GM21529 (cell line): Measurements from ENCODE around the gene ZDHHC9.

ENCODE experiments used
- ATAC-seq: cut with Tn5 transposase; IDR thresholded peaks from one replicate; pipeline ENCODE4 v1.9.1; 2021; ENCODE audit not compliant: unreplicated experiment

The ZDHHC9 gene

GRCh38 chrX:129768586-129769466 lies 74.9 kb downstream of the ZDHHC9 start:
- ATAC-seq: no peak

- ATAC-seq: no peak
These were observed 75.5 kb downstream of the ZDHHC9 start for GRCh38 chrX:129768186-129768585.

DNA sequence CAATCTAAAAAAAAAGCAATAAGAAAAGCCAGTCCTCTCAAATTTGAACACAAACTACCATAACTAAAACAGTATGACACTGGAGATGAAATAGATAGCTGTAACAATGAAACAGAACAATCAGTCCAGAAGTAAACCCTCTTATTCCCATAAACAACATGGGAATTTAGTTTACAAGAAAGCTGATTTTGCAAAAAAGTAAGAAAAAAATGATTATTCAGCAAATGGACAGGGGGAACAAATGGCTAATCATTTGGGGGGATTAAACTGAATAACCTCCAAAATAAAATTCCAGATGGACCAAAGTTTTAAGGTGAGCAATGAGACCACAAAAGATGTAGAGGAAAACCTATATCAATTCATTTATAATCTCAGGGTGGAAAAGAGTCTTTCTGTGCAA lies 80.0 kb downstream of the ZDHHC9 start:
- ATAC-seq: no peak

DNA sequence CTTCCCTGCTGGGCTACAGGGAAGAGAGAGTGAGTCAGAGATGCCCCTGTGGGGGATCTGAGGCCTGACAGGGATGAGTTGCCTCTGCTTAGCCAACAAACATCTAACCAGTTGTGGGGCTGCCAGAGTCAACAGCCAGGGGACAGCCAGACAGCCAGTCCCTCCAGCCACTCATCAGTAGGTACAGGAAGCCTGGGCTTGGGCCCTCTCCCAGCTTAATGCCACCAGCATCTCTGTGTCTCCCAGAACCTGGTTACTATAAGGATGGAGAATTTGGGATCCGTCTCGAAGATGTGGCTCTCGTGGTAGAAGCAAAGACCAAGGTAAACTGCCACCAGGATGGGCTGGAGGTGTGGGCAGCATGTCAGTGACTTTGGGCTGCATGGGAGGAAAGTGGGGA lies 81.2 kb downstream of the ZDHHC9 start:
- ATAC-seq: no peak

DNA sequence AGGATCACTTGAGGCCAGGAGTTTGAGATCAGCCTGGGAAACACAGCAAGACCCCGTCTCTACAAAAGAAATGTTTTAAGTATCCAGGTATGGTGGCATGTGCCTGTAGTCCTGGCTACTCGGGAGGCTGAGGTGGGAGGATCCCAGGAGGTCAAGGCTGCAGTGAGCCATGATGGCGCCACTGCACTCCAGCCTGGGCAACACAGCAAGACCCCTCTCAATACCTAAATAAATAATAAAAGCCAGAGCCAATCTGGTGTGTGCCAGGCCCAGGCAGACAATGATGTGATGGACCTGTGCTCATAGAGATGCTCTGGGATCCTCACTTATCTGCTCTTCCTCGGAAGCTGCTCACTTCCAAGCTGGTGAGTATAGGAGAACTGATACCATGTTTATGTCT lies 82.1 kb downstream of the ZDHHC9 start:
- ATAC-seq: no peak

GRCh38 chrX:129760981-129761380 lies 82.7 kb downstream of the ZDHHC9 start:
- no peak for ATAC-seq

- ATAC-seq: no peak
These were observed 83.5 kb downstream of the ZDHHC9 start for GRCh38 chrX:129760155-129760554.

GRCh38 chrX:129759576-129760061 lies 84.1 kb downstream of the ZDHHC9 start:
- no peak for ATAC-seq

DNA sequence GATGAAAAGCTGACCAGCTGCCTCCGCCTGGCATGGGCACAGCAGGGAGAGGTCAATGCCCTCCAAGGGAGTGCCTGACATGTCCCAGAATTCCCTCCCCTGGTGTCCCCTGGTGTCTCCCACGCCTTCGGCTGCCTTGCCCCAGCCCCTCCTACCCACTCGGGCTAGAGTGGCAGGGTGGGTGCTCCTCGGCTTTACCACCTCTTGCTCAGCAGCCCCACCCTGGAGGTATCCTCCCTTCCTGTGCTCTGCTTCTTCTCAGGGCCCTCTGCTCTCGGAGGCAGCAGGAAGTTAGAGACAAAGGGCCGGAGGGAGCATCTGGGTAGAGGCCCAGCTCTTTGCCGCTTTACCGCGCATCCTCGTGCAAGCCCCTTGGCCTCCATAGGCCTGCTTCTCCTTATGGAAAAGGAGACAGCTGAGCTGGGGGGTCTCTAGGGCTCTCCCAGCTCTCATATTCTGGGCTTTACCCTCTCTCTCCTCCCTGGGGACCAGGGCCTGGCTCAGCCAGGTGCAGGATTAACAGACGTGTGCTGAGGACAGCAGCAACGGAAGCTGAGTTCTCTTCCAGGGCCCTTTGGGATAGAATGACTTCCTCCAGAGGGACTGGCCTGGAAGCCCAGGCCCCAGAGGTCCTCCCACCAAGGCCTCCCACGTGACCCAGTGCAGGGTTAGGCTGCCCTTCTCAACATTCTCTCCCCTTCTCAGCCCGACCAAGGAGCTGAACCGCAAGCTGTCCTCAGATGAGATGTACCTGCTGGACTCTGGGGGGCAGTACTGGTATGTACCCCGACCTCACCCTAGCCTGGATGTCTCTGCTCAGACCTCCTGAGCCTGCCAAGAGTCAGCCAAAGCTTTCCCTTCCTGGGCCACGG lies 87.7 kb downstream of the ZDHHC9 start:
- ATAC-seq: no peak

- no peak for ATAC-seq
These were observed 89.3 kb downstream of the ZDHHC9 start for GRCh38 chrX:129754056-129755024.
